H1 (cell line): ENCODE results near the gene PRDM5. TPM values are rescaled to one million over a fixed set of nuclear protein-coding genes. Genes with fewer than 3 reads are reported as not detected.

ENCODE experiments used
- KDM1A ChIP-seq: fragments of 200-600, 300-600 bp; sonication (generic); IDR thresholded peaks from 2 replicates; pipeline ENCODE4 v1.7.1; 2016; ENCODE audit warnings: mild to moderate bottlenecking, low read length, borderline replicate concordance
- PHF8 ChIP-seq: fragments of 200-600 bp; sonication (generic); conservative IDR thresholded peaks from 2 replicates; pipeline ENCODE4 v1.7.1; 2012; ENCODE audit warnings: low read depth, mild to moderate bottlenecking, inconsistent platforms, low read length, moderate library complexity
- polyA plus RNA-seq, 7 experiments: library from polyadenylated mRNA; depleted of rRNA in 3 of 7; stranded (reverse) in 5 of 7; unstranded in 2 of 7; fragments of >200 nt in 5 of 7; fragments of 200-250 nt in 2 of 7; gene quantifications; 1 replicate in 5 of 7; 2 replicates in 1 of 7; 4 replicates in 1 of 7; pipeline versions ENCODE4 v1.2.1 to v1.2.3, GENCODE V29; 2011 to 2013; ENCODE audit warnings: missing spikeins in 2 of 7, mixed read lengths in 2 of 7
- total RNA-seq: library from RNA; stranded (reverse); fragmentation: NEBNext Ultra II Directional; extraction: Animal tissue kit (Norgen Biotek cat#: 25700); gene quantifications from 2 replicates; pipeline ENCODE4 v1.2.1, GENCODE V29; 2021
- TF ChIP-seq, protein P1 (sequence below): fragments of 300-600 bp; sonication (generic); IDR thresholded peaks from 2 replicates; pipeline ENCODE4 v1.7.1; 2012; ENCODE audit warnings: low read length, moderate library complexity, mild to moderate bottlenecking, inconsistent platforms; ENCODE audit not compliant: insufficient replicate concordance

The PRDM5 gene
- total and polyA plus RNA-seq, 2 of the 8 experiments (the other 6 are each of a cell fraction or from before 2014, with no cell fraction given), result 8.2 to 23.4 TPM

- TF ChIP-seq, protein P1, sequence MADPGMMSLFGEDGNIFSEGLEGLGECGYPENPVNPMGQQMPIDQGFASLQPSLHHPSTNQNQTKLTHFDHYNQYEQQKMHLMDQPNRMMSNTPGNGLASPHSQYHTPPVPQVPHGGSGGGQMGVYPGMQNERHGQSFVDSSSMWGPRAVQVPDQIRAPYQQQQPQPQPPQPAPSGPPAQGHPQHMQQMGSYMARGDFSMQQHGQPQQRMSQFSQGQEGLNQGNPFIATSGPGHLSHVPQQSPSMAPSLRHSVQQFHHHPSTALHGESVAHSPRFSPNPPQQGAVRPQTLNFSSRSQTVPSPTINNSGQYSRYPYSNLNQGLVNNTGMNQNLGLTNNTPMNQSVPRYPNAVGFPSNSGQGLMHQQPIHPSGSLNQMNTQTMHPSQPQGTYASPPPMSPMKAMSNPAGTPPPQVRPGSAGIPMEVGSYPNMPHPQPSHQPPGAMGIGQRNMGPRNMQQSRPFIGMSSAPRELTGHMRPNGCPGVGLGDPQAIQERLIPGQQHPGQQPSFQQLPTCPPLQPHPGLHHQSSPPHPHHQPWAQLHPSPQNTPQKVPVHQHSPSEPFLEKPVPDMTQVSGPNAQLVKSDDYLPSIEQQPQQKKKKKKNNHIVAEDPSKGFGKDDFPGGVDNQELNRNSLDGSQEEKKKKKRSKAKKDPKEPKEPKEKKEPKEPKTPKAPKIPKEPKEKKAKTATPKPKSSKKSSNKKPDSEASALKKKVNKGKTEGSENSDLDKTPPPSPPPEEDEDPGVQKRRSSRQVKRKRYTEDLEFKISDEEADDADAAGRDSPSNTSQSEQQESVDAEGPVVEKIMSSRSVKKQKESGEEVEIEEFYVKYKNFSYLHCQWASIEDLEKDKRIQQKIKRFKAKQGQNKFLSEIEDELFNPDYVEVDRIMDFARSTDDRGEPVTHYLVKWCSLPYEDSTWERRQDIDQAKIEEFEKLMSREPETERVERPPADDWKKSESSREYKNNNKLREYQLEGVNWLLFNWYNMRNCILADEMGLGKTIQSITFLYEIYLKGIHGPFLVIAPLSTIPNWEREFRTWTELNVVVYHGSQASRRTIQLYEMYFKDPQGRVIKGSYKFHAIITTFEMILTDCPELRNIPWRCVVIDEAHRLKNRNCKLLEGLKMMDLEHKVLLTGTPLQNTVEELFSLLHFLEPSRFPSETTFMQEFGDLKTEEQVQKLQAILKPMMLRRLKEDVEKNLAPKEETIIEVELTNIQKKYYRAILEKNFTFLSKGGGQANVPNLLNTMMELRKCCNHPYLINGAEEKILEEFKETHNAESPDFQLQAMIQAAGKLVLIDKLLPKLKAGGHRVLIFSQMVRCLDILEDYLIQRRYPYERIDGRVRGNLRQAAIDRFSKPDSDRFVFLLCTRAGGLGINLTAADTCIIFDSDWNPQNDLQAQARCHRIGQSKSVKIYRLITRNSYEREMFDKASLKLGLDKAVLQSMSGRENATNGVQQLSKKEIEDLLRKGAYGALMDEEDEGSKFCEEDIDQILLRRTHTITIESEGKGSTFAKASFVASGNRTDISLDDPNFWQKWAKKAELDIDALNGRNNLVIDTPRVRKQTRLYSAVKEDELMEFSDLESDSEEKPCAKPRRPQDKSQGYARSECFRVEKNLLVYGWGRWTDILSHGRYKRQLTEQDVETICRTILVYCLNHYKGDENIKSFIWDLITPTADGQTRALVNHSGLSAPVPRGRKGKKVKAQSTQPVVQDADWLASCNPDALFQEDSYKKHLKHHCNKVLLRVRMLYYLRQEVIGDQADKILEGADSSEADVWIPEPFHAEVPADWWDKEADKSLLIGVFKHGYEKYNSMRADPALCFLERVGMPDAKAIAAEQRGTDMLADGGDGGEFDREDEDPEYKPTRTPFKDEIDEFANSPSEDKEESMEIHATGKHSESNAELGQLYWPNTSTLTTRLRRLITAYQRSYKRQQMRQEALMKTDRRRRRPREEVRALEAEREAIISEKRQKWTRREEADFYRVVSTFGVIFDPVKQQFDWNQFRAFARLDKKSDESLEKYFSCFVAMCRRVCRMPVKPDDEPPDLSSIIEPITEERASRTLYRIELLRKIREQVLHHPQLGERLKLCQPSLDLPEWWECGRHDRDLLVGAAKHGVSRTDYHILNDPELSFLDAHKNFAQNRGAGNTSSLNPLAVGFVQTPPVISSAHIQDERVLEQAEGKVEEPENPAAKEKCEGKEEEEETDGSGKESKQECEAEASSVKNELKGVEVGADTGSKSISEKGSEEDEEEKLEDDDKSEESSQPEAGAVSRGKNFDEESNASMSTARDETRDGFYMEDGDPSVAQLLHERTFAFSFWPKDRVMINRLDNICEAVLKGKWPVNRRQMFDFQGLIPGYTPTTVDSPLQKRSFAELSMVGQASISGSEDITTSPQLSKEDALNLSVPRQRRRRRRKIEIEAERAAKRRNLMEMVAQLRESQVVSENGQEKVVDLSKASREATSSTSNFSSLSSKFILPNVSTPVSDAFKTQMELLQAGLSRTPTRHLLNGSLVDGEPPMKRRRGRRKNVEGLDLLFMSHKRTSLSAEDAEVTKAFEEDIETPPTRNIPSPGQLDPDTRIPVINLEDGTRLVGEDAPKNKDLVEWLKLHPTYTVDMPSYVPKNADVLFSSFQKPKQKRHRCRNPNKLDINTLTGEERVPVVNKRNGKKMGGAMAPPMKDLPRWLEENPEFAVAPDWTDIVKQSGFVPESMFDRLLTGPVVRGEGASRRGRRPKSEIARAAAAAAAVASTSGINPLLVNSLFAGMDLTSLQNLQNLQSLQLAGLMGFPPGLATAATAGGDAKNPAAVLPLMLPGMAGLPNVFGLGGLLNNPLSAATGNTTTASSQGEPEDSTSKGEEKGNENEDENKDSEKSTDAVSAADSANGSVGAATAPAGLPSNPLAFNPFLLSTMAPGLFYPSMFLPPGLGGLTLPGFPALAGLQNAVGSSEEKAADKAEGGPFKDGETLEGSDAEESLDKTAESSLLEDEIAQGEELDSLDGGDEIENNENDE, result no peak
- TF ChIP-seq KDM1A, result no peak
- TF ChIP-seq PHF8, result no peak
- TF ChIP-seq, all 59 proteins: peak for 0
These were observed 231.0 kb downstream of the PRDM5 start (continued) for GRCh38 chr4:120691536-120691935.
